Measurements from ENCODE around the gene GORASP2. TPM values are rescaled to one million over a fixed set of nuclear protein-coding genes. Genes with fewer than 3 reads are reported as not detected.

Gene GORASP2
- total RNA-seq, 2 donors from 2014 or later: 67.6 to 81.1 TPM

DNA sequence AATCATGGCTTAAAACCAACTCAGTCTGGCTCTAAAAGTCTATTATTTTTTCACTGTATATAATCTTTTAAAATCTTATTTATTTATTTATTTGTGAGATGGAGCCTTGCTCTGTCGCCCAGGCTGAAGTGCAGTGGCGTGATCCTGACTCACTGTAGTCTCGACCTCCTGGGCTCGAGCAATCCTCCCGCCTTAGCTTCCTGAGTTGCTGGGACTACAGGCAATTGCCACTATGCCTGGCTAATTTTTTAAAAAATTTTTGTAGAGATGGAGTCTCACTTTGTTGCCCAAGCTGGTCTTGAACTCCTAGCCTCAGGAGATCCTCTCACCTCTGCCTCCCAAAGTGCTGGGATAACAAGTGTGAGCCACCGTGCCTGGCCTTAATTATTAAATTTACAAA lies 14.5 kb downstream of the GORASP2 start:
- no peaks in the 10 kb centered on the region for H3K4me1 ChIP-seq (replicated peaks)
- H3K27ac ChIP-seq: no peak overlapping the region
- no peaks in the 10 kb centered on the region for H3K36me3 ChIP-seq
- intact Hi-C loops (cut with DNase I): no loop called here
- no peak for TF ChIP-seq CTCF (IDR thresholded peaks at IDR 0.05)
- TF ChIP-seq POLR2AphosphoS5 (IDR thresholded peaks at IDR 0.05): no peak
- no peak for TF ChIP-seq POLR2A (IDR thresholded peaks at IDR 0.05)
- 88% methylated on average over 6 of the region's 6 CpGs for WGBS
- no peak overlapping the region for H3K4me3 ChIP-seq
- H3K27me3 ChIP-seq (replicated peaks; ENCODE audit: insufficient read depth): no peaks in the 10 kb centered on the region
- no peaks in the 10 kb centered on the region for H3K9me3 ChIP-seq
- DNase-seq (ENCODE audit: low spot score): no peak

- DNase-seq (ENCODE audit: low spot score): no peak
- WGBS: 91% methylated on average over 1 of the region's 1 CpG
- H3K4me1 ChIP-seq (replicated peaks): no peaks in the 10 kb centered on the region
Measured at GRCh38 chr2:170944545-170944944, 15.5 kb downstream of the GORASP2 start.

GRCh38 chr2:170949415-170949814 lies 20.4 kb downstream of the GORASP2 start:
- Histone ChIP-seq H3K27ac (no peak overlapping the region), H3K27me3 (replicated peaks; ENCODE audit: insufficient read depth) (no peaks in the 10 kb centered on the region), H3K36me3 (peaks cover 0 to 4% of the 10 kb centered on the region in 2 donors), H3K9me3 (no peaks in the 10 kb centered on the region), H3K4me1 (replicated peaks) (no peaks in the 10 kb centered on the region), H3K4me3 (no peak overlapping the region)
- DNase-seq (ENCODE audit: low spot score): no peak
- intact Hi-C loops (cut with DNase I): no loop called here
- no peak for TF ChIP-seq POLR2AphosphoS5 (IDR thresholded peaks at IDR 0.05)
- TF ChIP-seq POLR2A (IDR thresholded peaks at IDR 0.05): no peak
- no peak for TF ChIP-seq CTCF (IDR thresholded peaks at IDR 0.05)
- WGBS: 37% methylated on average over 5 of the region's 5 CpGs

More at GRCh38 chr2:170944545-170944944, 15.5 kb downstream of the GORASP2 start:
- Histone ChIP-seq H3K27ac (no peak overlapping the region), H3K27me3 (replicated peaks; ENCODE audit: insufficient read depth) (no peaks in the 10 kb centered on the region), H3K9me3 (no peaks in the 10 kb centered on the region), H3K36me3 (no peaks in the 10 kb centered on the region), H3K4me3 (no peak overlapping the region)
- intact Hi-C loops (cut with DNase I): no loop called here
- TF ChIP-seq POLR2AphosphoS5 (IDR thresholded peaks at IDR 0.05): no peak
- no peak for TF ChIP-seq POLR2A (IDR thresholded peaks at IDR 0.05)
- no peak for TF ChIP-seq CTCF (IDR thresholded peaks at IDR 0.05)

DNA sequence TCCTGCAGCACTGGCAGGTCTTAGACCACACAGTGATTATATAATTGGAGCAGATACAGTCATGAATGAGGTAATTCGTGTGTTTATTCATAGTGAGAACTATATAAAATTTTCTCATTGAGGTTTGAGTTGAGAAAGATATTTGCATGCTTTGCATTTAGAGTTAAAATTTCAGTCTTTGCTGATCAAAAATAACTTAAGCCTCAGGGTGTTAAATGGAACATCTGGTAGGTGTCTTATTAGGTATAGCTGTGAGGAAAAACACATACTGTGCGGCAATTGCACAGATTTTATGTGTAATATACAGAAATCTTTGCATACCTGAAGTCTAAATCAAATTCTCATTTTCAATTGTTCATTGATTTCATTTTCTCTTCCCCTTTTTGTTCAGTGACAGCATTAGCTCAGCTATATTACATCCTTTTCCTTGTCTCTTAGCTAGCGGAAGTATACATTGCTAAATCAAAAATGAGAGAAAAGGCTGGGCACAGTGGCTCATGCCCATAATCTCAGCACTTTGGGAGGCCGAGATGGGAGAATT lies 21.2 kb downstream of the GORASP2 start:
- WGBS: 92% methylated on average over 4 of the region's 4 CpGs

More for the DNA sequence above, 21.2 kb downstream of the GORASP2 start:
- TF ChIP-seq POLR2AphosphoS5 (IDR thresholded peaks at IDR 0.05) (no peak), CTCF (IDR thresholded peaks at IDR 0.05) (no peak), POLR2A (IDR thresholded peaks at IDR 0.05) (no peak)
- peaks cover 0 to 4% of the 10 kb centered on the region in 2 donors for H3K36me3 ChIP-seq
- H3K27ac ChIP-seq: no peak overlapping the region
- H3K27me3 ChIP-seq (replicated peaks; ENCODE audit: insufficient read depth): no peaks in the 10 kb centered on the region
- H3K9me3 ChIP-seq: no peaks in the 10 kb centered on the region
- H3K4me1 ChIP-seq (replicated peaks): no peaks in the 10 kb centered on the region
- no peak overlapping the region for H3K4me3 ChIP-seq
- intact Hi-C loops (cut with DNase I): no loop called here
- DNase-seq (ENCODE audit: low spot score): no peak
